Right lobe of liver (tissue), 6 donors: ENCODE results near the gene FBXO28. TPM values are rescaled to one million over a fixed set of nuclear protein-coding genes. Genes with fewer than 3 reads are reported as not detected.
"Not testable (repeated sequence)": the region's sequence is repeated elsewhere in the genome, so short reads cannot be mapped to it uniquely, and the experiment has no call there.

Experiments used
- ATAC-seq, 4 donors: fragments of 200-7000 bp; cut with Tn5 transposase; one replicate each; pipeline ENCODE4 v1.9.1; 2020; ENCODE audit warnings: mild to moderate bottlenecking in 4 of 4, moderate library complexity in 4 of 4
- DNase-seq, 3 donors: peaks; one replicate each; pipeline ENCODE4 v3.0.0-alpha.2; 2020
- H3K27ac ChIP-seq, 3 donors: fragments of 200-600 bp; one replicate each; pipeline ENCODE4 v1.8.0; 2022
- H3K27me3 ChIP-seq, 2 donors: fragments of 200-600 bp; one replicate each; pipeline ENCODE4 v1.8.0; 2022
- H3K36me3 ChIP-seq, 4 donors: fragments of 200-600 bp; sonication (generic) in 1 of 4; one replicate each; pipeline versions ENCODE4 v1.5.1 to v1.8.0; 2017 to 2022; ENCODE audit warnings: control low read depth in 1 of 4
- H3K4me1 ChIP-seq, 4 donors: fragments of 200-600 bp; sonication (generic) in 1 of 4; one replicate each; pipeline versions ENCODE4 v1.5.1 to v1.8.0; 2017 to 2022; ENCODE audit warnings: control low read depth in 1 of 4
- H3K4me3 ChIP-seq, 3 donors: fragments of 200-600 bp; one replicate each; pipeline ENCODE4 v1.8.0; 2022
- H3K9me3 ChIP-seq, 4 donors: fragments of 200-600 bp; sonication (generic) in 1 of 4; one replicate each; pipeline versions ENCODE4 v1.5.1 to v1.8.0; 2017 to 2022; ENCODE audit warnings: control low read depth in 1 of 4
- POLR2A ChIP-seq: fragments of 450-650 bp; IDR thresholded peaks from one replicate; pipeline ENCODE4 v1.6.1; 2017; ENCODE audit warnings: antibody characterized with exemption, mild to moderate bottlenecking
- WGBS: methylation state at CpG from one replicate; pipeline ENCODE4 v1.1.6; 2018; ENCODE audit warnings: low coverage, low lambda C conversion rate; ENCODE audit not compliant: insufficient coverage; ENCODE audit errors: missing lambda C conversion rate; 5-methylcytosine and 5-hydroxymethylcytosine counted together
- intact Hi-C, 2 donors: fragments of 100-400 bp; cut with DNase I; formaldehyde crosslinking; loops; one replicate each; pipeline versions ENCODE4 v1.11.2 to v1.14.1; 2022
- total RNA-seq, 6 experiments: library from RNA; depleted of rRNA in 2 of 6; stranded (reverse); fragments of >200 nt in 2 of 6; fragmentation: NEBNext Ultra II Directional in 3 of 6; extraction: Animal tissue kit (Norgen Biotek cat#: 25700) in 3 of 6; gene quantifications; one replicate each; pipeline versions ENCODE4 v1.1.0 to v1.2.4, GENCODE V29; 2016 to 2023
- TF ChIP-seq, protein P1 (sequence below), 4 donors: fragments of 200-600 bp in 3 of 4; fragments of 450-650 bp in 1 of 4; IDR thresholded peaks; one replicate each; pipeline versions ENCODE4 v1.5.1 to v1.8.0; 2016 to 2022; ENCODE audit warnings: antibody characterized with exemption in 4 of 4, mild to moderate bottlenecking in 2 of 4
- donor health status: DM: no; HTN: yes; CAD: no.
- donor health status: DM: no; HTN: no; CAD: no.
- donor health status: DM: no; HTN: no; CAD: no.
- donor health status: DM: no; HTN: yes; CAD: no.
- donor health status: DM: no; HTN: yes; CAD: no.

FBXO28 gene
- total RNA-seq, 6 experiments from 2014 or later = 11.5 to 20.9 (median 15.3) TPM

DNA sequence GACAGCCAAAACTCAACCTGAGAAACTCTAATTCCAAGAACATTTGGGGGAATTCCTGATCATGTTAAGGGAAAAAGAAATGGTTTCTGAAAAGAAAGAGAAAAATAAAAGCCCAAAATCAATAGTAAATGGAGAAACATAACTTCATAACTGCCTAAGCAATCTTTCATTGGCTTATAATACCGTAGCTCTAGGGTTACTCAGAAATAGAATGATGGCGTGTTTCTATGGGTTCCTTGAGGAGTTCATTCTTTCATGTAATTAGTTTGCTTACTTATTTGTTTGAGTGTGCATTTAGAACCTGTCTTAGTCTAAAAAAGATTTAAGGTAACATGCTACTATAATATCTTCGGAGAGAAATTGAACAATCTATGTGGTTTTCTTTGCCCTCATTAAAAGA is 37.5 kb upstream of the FBXO28 start:
- intact Hi-C loops = no loop called here
- ATAC-seq = no peak
- WGBS = 74% methylated on average over 3 of the region's 3 CpGs

DNA sequence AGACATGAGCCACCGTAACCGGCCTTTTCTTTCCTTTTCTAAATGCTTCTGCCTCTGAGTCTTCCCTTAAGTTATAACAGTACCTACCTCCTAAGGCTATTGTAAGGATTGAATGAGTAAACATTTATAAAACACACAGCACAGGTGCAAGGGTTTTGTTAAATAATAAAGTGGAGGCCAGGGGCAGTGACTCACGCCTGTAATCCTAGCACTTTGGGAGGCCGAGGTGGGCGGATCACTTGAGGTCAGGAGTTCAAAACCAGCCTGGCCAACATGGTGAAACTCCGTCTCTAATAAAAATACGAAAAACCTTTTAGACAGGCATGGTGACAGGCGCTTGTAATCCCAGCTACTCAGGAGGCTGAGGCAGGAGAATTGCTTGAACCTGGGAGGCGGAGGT is 34.3 kb upstream of the FBXO28 start:
- ATAC-seq, H3K9me3 ChIP-seq, H3K27ac ChIP-seq, H3K36me3 ChIP-seq, DNase-seq, H3K4me3 ChIP-seq, H3K27me3 ChIP-seq, intact Hi-C loops, H3K4me1 ChIP-seq: not testable (repeated sequence)
- 34% methylated on average over 6 of the region's 9 CpGs for WGBS

More for the DNA sequence above, 37.5 kb upstream of the FBXO28 start:
- Histone ChIP-seq H3K27me3 (no peaks in the 10 kb centered on the region), H3K9me3 (no peaks in the 10 kb centered on the region), H3K4me3 (no peak overlapping the region), H3K27ac (no peak overlapping the region), H3K4me1 (no peaks in the 10 kb centered on the region), H3K36me3 (no peaks in the 10 kb centered on the region)
- TF ChIP-seq, protein P1, sequence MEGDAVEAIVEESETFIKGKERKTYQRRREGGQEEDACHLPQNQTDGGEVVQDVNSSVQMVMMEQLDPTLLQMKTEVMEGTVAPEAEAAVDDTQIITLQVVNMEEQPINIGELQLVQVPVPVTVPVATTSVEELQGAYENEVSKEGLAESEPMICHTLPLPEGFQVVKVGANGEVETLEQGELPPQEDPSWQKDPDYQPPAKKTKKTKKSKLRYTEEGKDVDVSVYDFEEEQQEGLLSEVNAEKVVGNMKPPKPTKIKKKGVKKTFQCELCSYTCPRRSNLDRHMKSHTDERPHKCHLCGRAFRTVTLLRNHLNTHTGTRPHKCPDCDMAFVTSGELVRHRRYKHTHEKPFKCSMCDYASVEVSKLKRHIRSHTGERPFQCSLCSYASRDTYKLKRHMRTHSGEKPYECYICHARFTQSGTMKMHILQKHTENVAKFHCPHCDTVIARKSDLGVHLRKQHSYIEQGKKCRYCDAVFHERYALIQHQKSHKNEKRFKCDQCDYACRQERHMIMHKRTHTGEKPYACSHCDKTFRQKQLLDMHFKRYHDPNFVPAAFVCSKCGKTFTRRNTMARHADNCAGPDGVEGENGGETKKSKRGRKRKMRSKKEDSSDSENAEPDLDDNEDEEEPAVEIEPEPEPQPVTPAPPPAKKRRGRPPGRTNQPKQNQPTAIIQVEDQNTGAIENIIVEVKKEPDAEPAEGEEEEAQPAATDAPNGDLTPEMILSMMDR (IDR thresholded peaks at IDR 0.05) = no peak
- no peak for TF ChIP-seq POLR2A
- no peak for DNase-seq

DNA sequence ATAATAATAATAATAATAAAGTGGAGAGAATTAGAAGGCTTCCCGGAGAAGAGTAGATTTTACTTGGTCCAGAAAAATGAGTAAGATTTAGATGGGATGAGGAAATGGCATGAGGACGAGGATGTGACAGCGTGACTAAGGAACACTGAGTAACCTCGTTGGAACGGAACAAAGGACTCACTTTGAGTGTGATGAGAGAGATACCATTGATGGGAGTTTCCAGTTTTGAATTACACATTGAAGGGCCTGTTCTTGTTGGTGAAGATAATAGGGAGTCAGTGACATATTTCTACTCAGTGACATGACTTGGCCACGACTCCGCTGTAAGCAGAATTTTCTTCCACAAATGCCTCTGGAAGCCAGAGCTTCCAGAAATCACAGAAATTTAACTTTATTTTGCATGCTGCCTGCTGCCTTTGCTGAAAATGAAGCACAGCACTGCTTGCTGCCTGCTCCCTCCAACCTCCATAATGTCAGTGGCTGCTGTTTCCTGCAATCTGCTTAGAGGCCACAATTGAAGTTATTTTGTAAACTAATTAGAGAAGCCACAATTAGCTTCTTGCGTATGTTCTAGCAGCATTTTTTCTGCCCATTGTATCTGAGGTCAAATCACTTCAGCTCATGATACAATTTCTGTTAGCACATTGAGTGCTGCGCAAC is 33.7 kb upstream of the FBXO28 start:
- Histone ChIP-seq H3K27ac (no peak overlapping the region), H3K4me1 (no peaks in the 10 kb centered on the region), H3K4me3 (no peak overlapping the region), H3K27me3 (no peaks in the 10 kb centered on the region), H3K9me3 (no peaks in the 10 kb centered on the region), H3K36me3 (no peaks in the 10 kb centered on the region)
- ATAC-seq (no peak), DNase-seq (no peak)
- intact Hi-C loops = no loop called here
- WGBS = 53% methylated on average over 9 of the region's 9 CpGs
- TF ChIP-seq, protein P1 (IDR thresholded peaks at IDR 0.05) = no peak
- TF ChIP-seq POLR2A = no peak

DNA sequence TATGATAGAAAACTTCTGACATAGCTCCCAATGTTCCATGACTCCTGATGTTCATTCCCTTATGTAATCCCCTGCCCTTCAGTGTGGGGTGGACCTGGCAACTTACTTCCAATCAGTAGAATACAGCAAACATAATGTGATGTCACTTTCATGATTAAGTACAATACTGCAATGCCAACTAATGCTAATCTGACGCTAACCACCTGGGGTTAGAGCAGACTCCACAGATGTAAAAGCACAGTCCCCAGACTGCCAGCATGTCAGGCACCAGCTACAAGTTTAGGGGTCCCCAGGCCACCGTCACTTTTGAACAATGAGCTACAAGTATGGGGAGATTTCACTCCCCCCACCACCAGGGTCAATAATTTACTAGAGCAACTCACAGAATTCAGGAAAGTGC is 32.3 kb upstream of the FBXO28 start:
- Histone ChIP-seq H3K4me1 (no peaks in the 10 kb centered on the region), H3K27me3 (no peaks in the 10 kb centered on the region), H3K27ac (no peak overlapping the region), H3K9me3 (no peaks in the 10 kb centered on the region), H3K4me3 (no peak overlapping the region), H3K36me3 (no peaks in the 10 kb centered on the region)
- ATAC-seq = no peak
- 81% methylated on average over 2 of the region's 2 CpGs for WGBS
- DNase-seq = no peak
- no peak for TF ChIP-seq POLR2A
- TF ChIP-seq, protein P1 (IDR thresholded peaks at IDR 0.05) = no peak
- intact Hi-C loops = no loop called here

DNA sequence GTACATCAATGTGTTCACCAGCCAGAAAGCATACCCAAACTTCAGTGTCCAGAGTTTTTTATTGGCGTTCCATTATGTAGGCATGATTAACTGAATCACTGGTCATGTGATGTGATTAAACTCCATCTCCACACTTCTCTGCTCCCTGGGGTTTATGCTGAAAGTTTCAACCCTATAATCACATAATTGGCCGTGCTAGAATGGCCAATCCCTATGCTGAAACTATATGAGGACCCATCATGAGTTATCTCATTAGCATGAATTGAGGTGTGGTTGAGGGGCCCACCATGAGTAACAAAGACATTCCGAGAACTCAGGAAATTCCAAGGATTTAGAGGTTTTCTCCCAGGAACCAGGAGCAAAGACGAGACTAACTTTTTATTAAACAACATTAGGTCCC is 31.8 kb upstream of the FBXO28 start:
- no peak for TF ChIP-seq POLR2A
- TF ChIP-seq, protein P1 (IDR thresholded peaks at IDR 0.05) = no peak
- Histone ChIP-seq H3K4me1 (no peaks in the 10 kb centered on the region), H3K27me3 (no peaks in the 10 kb centered on the region), H3K4me3 (no peak overlapping the region), H3K36me3 (no peaks in the 10 kb centered on the region), H3K9me3 (no peaks in the 10 kb centered on the region), H3K27ac (no peak overlapping the region)
- 51% methylated on average over 3 of the region's 4 CpGs for WGBS
- intact Hi-C loops = no loop called here
- DNase-seq = no peak
- ATAC-seq = no peak
